HEK293T (cell line): ENCODE measurements around the gene RNF207.

Experiments
- FOXM1 ChIP-seq: fragments of 450-650 bp; IDR thresholded peaks from 2 replicates; pipeline ENCODE4 v1.6.1; 2017; ENCODE audit warnings: mild to moderate bottlenecking, borderline replicate concordance
- LEF1 ChIP-seq: fragments of 450-650 bp; IDR thresholded peaks from 2 replicates; pipeline ENCODE4 v1.6.1; 2017; ENCODE audit warnings: mild to moderate bottlenecking, borderline replicate concordance
- NFRKB ChIP-seq: fragments of 450-650 bp; IDR thresholded peaks from 2 replicates; pipeline ENCODE4 v1.6.1; 2016; ENCODE audit warnings: mild to moderate bottlenecking, moderate library complexity
- SP1 ChIP-seq: fragments of 450-650 bp; IDR thresholded peaks from 2 replicates; pipeline ENCODE4 v1.6.1; 2017
- SUZ12 ChIP-seq: fragments of 450-650 bp; IDR thresholded peaks from 2 replicates; pipeline ENCODE4 v1.6.1; 2016; ENCODE audit warnings: mild to moderate bottlenecking
- TARDBP ChIP-seq: fragments of 450-650 bp; IDR thresholded peaks from 2 replicates; pipeline ENCODE4 v1.6.1; 2016

DNA sequence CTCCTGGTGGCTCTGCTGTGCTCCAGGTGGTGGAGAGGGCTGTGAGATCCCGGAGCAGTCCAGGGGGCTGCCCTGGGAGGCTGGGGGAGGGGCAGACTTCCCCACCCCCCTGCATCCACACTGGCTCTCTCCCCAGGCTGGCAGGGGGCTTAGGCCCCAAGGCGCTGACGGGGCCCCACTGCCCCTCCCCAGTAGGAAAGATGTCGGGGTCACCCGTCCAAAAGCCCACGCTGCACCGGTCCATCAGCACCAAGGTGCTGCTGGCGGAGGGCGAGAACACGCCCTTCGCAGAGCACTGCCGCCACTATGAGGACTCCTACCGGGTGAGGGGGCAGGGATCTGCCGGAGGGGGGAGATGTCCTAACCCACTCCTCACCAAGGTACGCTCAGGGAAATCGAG lies 5.8 kb downstream of the RNF207 start:
- TF ChIP-seq TARDBP (no peak), SUZ12 (no peak), LEF1 (no peak), SP1 (no peak), NFRKB (no peak), FOXM1 (no peak)
